ENCODE data around the gene MMD. TPM values are rescaled to one million over a fixed set of nuclear protein-coding genes. Genes with fewer than 3 reads are reported as not detected.

The MMD gene
- total and polyA plus RNA-seq, 11 donors: 8.2 to 25.0 (median 12.4) TPM

- Histone ChIP-seq H3K27ac (no peak overlapping the region), H3K9me3 (no peaks in the 10 kb centered on the region), H3K36me3 (no peaks in the 10 kb centered on the region), H3K4me3 (no peak overlapping the region), H3K27me3 (no peaks in the 10 kb centered on the region), H3K4me1 (peaks cover 0 to 7% (median 0%) of the 10 kb centered on the region in 12 donors)
- intact Hi-C loops (cut with DNase I): no loop called here
- DNase-seq (no peak), ATAC-seq (no peak)
- no peak for TF ChIP-seq POLR2A (IDR thresholded peaks at IDR 0.05)
- TF ChIP-seq, protein P1, sequence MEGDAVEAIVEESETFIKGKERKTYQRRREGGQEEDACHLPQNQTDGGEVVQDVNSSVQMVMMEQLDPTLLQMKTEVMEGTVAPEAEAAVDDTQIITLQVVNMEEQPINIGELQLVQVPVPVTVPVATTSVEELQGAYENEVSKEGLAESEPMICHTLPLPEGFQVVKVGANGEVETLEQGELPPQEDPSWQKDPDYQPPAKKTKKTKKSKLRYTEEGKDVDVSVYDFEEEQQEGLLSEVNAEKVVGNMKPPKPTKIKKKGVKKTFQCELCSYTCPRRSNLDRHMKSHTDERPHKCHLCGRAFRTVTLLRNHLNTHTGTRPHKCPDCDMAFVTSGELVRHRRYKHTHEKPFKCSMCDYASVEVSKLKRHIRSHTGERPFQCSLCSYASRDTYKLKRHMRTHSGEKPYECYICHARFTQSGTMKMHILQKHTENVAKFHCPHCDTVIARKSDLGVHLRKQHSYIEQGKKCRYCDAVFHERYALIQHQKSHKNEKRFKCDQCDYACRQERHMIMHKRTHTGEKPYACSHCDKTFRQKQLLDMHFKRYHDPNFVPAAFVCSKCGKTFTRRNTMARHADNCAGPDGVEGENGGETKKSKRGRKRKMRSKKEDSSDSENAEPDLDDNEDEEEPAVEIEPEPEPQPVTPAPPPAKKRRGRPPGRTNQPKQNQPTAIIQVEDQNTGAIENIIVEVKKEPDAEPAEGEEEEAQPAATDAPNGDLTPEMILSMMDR (IDR thresholded peaks at IDR 0.05): no peak
- WGBS, 4 donors: 95 to 97% (median 96%) methylated on average over 8 of the region's 8 CpGs
Measured at GRCh38 chr17:55381017-55381770, 40.4 kb downstream of the MMD start.

DNA sequence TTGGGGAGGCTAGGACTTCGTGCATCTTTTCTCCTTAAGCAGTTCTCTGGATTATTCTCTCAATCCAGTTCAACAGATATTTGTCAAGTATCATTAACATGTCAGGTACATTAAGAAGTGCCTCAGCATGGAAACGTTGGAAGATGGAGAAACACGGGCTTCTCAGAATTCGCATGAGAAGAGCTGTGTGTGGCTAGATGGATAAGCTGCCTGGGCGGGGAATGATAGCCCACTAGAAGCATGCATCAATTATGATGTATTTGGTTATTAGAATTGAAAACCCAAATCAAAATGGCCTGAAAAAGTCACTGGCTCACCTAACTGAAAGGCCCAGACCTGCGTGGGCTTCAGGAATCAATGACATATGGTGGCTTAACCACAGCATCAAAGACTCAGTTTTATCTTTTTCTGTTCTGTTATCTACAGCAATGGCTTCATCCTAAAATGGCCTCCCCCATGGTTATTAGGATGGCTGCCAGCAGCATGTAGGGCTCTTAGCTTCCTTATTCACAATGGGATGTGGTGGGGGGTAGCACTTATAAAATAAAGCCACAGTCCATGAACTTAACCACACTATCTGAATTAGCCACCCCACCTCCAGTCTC, 43.9 kb downstream of the MMD start:
- DNase-seq (no peak), ATAC-seq (no peak)
- intact Hi-C loops (cut with DNase I): no loop called here
- Histone ChIP-seq H3K4me1 (no peaks in the 10 kb centered on the region), H3K36me3 (no peaks in the 10 kb centered on the region), H3K9me3 (no peaks in the 10 kb centered on the region), H3K27me3 (no peaks in the 10 kb centered on the region), H3K27ac (no peak overlapping the region), H3K4me3 (no peak overlapping the region)
- WGBS, 4 donors: 86 to 90% (median 87%) methylated on average over 6 of the region's 6 CpGs
- TF ChIP-seq POLR2A (IDR thresholded peaks at IDR 0.05): no peak
- TF ChIP-seq, protein P1 (IDR thresholded peaks at IDR 0.05): no peak

GRCh38 chr17:55368706-55369105, 52.9 kb downstream of the MMD start:
- Histone ChIP-seq H3K27ac (no peak overlapping the region), H3K27me3 (no peaks in the 10 kb centered on the region), H3K4me3 (no peak overlapping the region), H3K36me3 (no peaks in the 10 kb centered on the region), H3K9me3 (no peaks in the 10 kb centered on the region), H3K4me1 (no peaks in the 10 kb centered on the region)
- TF ChIP-seq POLR2A (IDR thresholded peaks at IDR 0.05): no peak
- TF ChIP-seq, protein P1 (IDR thresholded peaks at IDR 0.05): no peak
- WGBS, 4 donors: 54 to 65% (median 62%) methylated on average over 3 of the region's 3 CpGs
- DNase-seq (no peak), ATAC-seq (no peak)
- intact Hi-C loops (cut with DNase I): loop anchor here in 1 of 10 donors (10.0 kb wide), 1 partner anchor 64 kb away; no protein-coding TSS in a partner anchor

DNA sequence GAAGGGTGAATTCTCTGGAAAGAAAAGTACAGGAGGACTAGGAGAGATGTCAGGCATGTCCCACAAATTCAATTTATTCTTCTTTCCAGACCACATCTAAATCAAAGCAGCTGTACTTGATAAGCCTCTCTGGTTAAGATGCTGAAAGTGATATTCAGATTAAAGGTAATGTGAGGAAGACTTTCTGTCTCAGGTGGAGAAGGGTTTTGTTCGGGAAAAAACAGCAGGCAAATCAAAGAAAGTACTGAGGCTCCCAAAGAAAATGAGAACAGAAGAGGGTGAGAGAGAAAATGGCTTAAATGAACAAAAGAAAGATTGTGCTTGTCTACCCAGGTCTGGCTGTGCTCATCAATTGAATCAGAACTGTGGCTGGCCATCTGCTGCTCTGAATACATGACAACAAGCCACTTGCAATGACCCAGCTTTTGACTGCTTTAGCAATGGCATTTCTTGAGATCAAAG, 55.6 kb downstream of the MMD start:
- H3K9me3 ChIP-seq: peaks cover 0 to 11% (median under 1%) of the 10 kb centered on the region in 12 donors
- no peak overlapping the region for H3K4me3 ChIP-seq
- no peaks in the 10 kb centered on the region for H3K4me1 ChIP-seq
- DNase-seq (no peak), ATAC-seq (no peak)
- no peaks in the 10 kb centered on the region for H3K36me3 ChIP-seq
- H3K27me3 ChIP-seq: no peaks in the 10 kb centered on the region
- TF ChIP-seq, protein P1 (IDR thresholded peaks at IDR 0.05): no peak
- TF ChIP-seq POLR2A (IDR thresholded peaks at IDR 0.05): no peak
- WGBS, 4 donors: 76 to 94% (median 80%) methylated on average over 1 of the region's 1 CpG
- H3K27ac ChIP-seq: no peak overlapping the region
- intact Hi-C loops (cut with DNase I): loop anchor here in 1 of 10 donors (10.0 kb wide), 1 partner anchor 61 kb away; no protein-coding TSS in a partner anchor

All from heart left ventricle (tissue), 16 donors.